CD4-positive, alpha-beta T cell treated with Interleukin-17A for 1 hour (primary cell): ENCODE measurements around the gene ABHD13.
"Not testable (repeated sequence)": the region's sequence is repeated elsewhere in the genome, so short reads cannot be mapped to it uniquely, and the experiment has no call there.

Experiments used
- DNase-seq: peaks from one replicate; pipeline ENCODE4 v3.0.0-alpha.2; 2020

The ABHD13 gene

GRCh38 chr13:108225440-108225839 lies 7.2 kb downstream of the ABHD13 start:
- peak; percentile 29 for DNase-seq

- DNase-seq, result no peak
Measured at GRCh38 chr13:108226184-108226583, 8.0 kb downstream of the ABHD13 start.

- peak; percentile 68 for DNase-seq
Measured at GRCh38 chr13:108227651-108228272, 9.6 kb downstream of the ABHD13 start.

- no peak for DNase-seq
Measured at GRCh38 chr13:108230377-108230776, 12.2 kb downstream of the ABHD13 start.

GRCh38 chr13:108249150-108249549 lies 31.0 kb downstream of the ABHD13 start:
- no peak for DNase-seq

- no peak for DNase-seq
Measured at GRCh38 chr13:108257248-108257647, 39.1 kb downstream of the ABHD13 start.

GRCh38 chr13:108263621-108264355 lies 45.6 kb downstream of the ABHD13 start:
- no peak for DNase-seq

GRCh38 chr13:108266321-108266990 lies 48.3 kb downstream of the ABHD13 start:
- no peak for DNase-seq

GRCh38 chr13:108267347-108267746 lies 49.2 kb downstream of the ABHD13 start:
- DNase-seq, result no peak

- not testable (repeated sequence) for DNase-seq
Measured at GRCh38 chr13:108267855-108268254, 49.7 kb downstream of the ABHD13 start.

- no peak for DNase-seq
Measured at GRCh38 chr13:108268466-108269112, 50.4 kb downstream of the ABHD13 start.

GRCh38 chr13:108269601-108270328 lies 51.6 kb downstream of the ABHD13 start, which contains the start of gene TNFSF13B:
TSS of gene TNFSF13B (plus strand) at chr13:108269718. CDS start at chr13:108269896, 178 bp downstream.
- DNase-seq, result peak; percentile 38

GRCh38 chr13:108270442-108270841 lies 52.2 kb downstream of the ABHD13 start:
- no peak for DNase-seq

- DNase-seq, result no peak
Measured at GRCh38 chr13:108272333-108272732, 54.1 kb downstream of the ABHD13 start.

GRCh38 chr13:108273429-108274118 lies 55.4 kb downstream of the ABHD13 start:
- no peak for DNase-seq

GRCh38 chr13:108274718-108275117 lies 56.5 kb downstream of the ABHD13 start:
- DNase-seq, result no peak

- no peak for DNase-seq
Measured at GRCh38 chr13:108276060-108276459, 57.9 kb downstream of the ABHD13 start.

GRCh38 chr13:108278466-108278865 lies 60.3 kb downstream of the ABHD13 start:
- DNase-seq, result no peak

GRCh38 chr13:108281901-108282300 lies 63.7 kb downstream of the ABHD13 start:
- DNase-seq, result no peak

GRCh38 chr13:108283110-108283509 lies 64.9 kb downstream of the ABHD13 start:
- DNase-seq, result no peak
